ENCODE measurements around the gene ZNF224. TPM values are rescaled to one million over a fixed set of nuclear protein-coding genes. Genes with fewer than 3 reads are reported as not detected.
"Not testable (repeated sequence)": the region's sequence is repeated elsewhere in the genome, so short reads cannot be mapped to it uniquely, and the experiment has no call there.

The ZNF224 gene
- polyA plus RNA-seq, 3 donors, result 24.9 to 26.2 (median 25.9) TPM

- DNase-seq (ENCODE audit: low read depth in 3 of 3, low spot score in 2 of 3), result not testable (repeated sequence)
Measured at GRCh38 chr19:44121162-44121561, 27.0 kb downstream of the ZNF224 start.

DNA sequence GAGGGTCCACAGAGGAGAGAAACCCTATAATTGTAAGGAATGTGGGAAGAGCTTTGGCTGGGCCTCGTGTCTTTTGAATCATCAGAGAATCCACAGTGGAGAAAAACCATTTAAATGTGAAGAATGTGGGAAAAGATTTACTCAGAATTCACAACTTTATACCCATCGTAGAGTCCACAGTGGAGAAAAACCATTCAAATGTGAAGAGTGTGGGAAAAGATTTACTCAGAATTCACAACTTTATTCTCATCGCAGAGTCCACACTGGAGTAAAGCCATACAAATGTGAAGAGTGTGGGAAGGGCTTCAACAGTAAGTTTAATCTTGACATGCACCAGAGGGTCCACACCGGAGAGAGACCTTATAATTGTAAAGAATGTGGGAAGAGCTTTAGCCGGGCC is 37.8 kb downstream of the ZNF224 start:
- DNase-seq (ENCODE audit: low read depth in 3 of 3, low spot score in 2 of 3), result no peak

GRCh38 chr19:44141191-44142058 is 47.3 kb downstream of the ZNF224 start, which contains the start of gene ZNF234:
TSS of gene ZNF234 (plus strand) at chr19:44141554. CDS start at chr19:44144633, 3,079 bp downstream.
- peak; percentile 79 to 89 (median 80) for DNase-seq (ENCODE audit: low read depth in 3 of 3, low spot score in 2 of 3)

- DNase-seq (ENCODE audit: low read depth in 3 of 3, low spot score in 2 of 3), result no peak
Measured at GRCh38 chr19:44142059-44142433, 47.9 kb downstream of the ZNF224 start.

DNA sequence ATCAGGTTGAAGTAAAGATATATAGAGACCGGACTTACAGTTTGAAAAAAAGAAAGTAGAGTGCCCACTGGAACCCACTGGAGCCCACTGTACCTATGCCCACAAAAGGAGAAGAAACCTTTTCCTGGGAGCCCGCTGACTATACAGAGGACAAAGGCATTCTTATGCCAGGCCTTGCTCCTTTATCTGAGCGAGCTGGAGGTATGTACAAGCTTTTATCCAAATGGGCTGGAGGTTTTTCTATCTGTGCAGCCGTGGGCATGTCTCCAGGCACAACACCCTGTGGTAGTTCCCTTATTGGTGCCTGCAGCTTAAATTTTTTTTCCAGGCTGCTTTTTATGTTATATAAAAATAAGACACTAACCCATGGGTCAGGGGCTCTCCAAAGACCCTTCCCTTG is 55.6 kb downstream of the ZNF224 start:
- DNase-seq (ENCODE audit: low read depth in 3 of 3, low spot score in 2 of 3), result no peak

GRCh38 chr19:44151491-44151890 is 57.3 kb downstream of the ZNF224 start:
- no peak for DNase-seq (ENCODE audit: low read depth in 3 of 3, low spot score in 2 of 3)

GRCh38 chr19:44156475-44156874 is 62.3 kb downstream of the ZNF224 start:
- DNase-seq (ENCODE audit: low read depth in 3 of 3, low spot score in 2 of 3), result no peak

Other genes with a start within 250 kb of the ZNF224 start
- gene ZNF404, start 210.4 kb upstream of the ZNF224 start, polyA plus RNA-seq (ENCODE audit: insufficient read length in 3 of 3), result 10 to 100 TPM; 10.4 to 11.7 (median 11.1) TPM
- 10 to 100 TPM; 25.6 to 30.9 (median 29.0) TPM for gene ZNF45, start 159.1 kb upstream of the ZNF224 start, polyA plus RNA-seq (ENCODE audit: insufficient read length in 3 of 3)
- gene ZNF221, start 143.1 kb upstream of the ZNF224 start, polyA plus RNA-seq (ENCODE audit: insufficient read length in 3 of 3), result 1 to 10 TPM; 5.0 to 7.5 (median 6.2) TPM
- gene ZNF155, start 110.2 kb upstream of the ZNF224 start, polyA plus RNA-seq (ENCODE audit: insufficient read length in 3 of 3), result 10 to 100 TPM; 14.8 to 18.7 (median 15.8) TPM
- 1 to 10 TPM; 6.8 to 7.5 (median 7.3) TPM for gene ZNF230, start 91.4 kb upstream of the ZNF224 start, polyA plus RNA-seq (ENCODE audit: insufficient read length in 3 of 3)
- 10 to 100 TPM in 2 of 3 donors, 1 to 10 TPM in 1; 10.0 to 10.9 (median 10.2) TPM for gene ZNF222, start 69.0 kb upstream of the ZNF224 start, polyA plus RNA-seq (ENCODE audit: insufficient read length in 3 of 3)
- 10 to 100 TPM; 12.7 to 15.5 (median 13.1) TPM for gene ZNF223, start 42.3 kb upstream of the ZNF224 start, polyA plus RNA-seq (ENCODE audit: insufficient read length in 3 of 3)
- gene ZNF284, start 22.2 kb upstream of the ZNF224 start, polyA plus RNA-seq (ENCODE audit: insufficient read length in 3 of 3), result 1 to 10 TPM; 3.5 to 4.3 (median 3.9) TPM
- gene ZNF225, start 19.0 kb downstream of the ZNF224 start, polyA plus RNA-seq (ENCODE audit: insufficient read length in 3 of 3), result 10 to 100 TPM; 10.9 to 12.1 (median 11.2) TPM
- 10 to 100 TPM; 13.1 to 14.6 (median 13.5) TPM for gene ZNF234, start 47.2 kb downstream of the ZNF224 start, polyA plus RNA-seq (ENCODE audit: insufficient read length in 3 of 3)
- 10 to 100 TPM; 28.4 to 31.2 (median 30.0) TPM for gene ZNF226, start 70.7 kb downstream of the ZNF224 start, polyA plus RNA-seq (ENCODE audit: insufficient read length in 3 of 3)
- 10 to 100 TPM; 26.7 to 29.8 (median 29.8) TPM for gene ZNF227, start 118.2 kb downstream of the ZNF224 start, polyA plus RNA-seq (ENCODE audit: insufficient read length in 3 of 3)
- gene ZNF233, start 165.5 kb downstream of the ZNF224 start, polyA plus RNA-seq (ENCODE audit: insufficient read length in 3 of 3), result 1 to 10 TPM; 6.4 to 7.3 (median 7.3) TPM
- 10 to 100 TPM; 12.5 to 14.6 (median 13.2) TPM for gene ZNF235, start 210.7 kb downstream of the ZNF224 start, polyA plus RNA-seq (ENCODE audit: insufficient read length in 3 of 3)

Measured in right renal cortex interstitium (tissue), 3 donors.